Stimulated activated CD8-positive, alpha-beta memory T cell treated with anti-CD3 and anti-CD28 coated beads, Interleukin-12 subunit alpha, Interleukin-12 subunit beta, amount 100 ng/mL, for 4 hours (primary cell): ENCODE measurements around the gene FAM222A.

Experiments
- DNase-seq: peaks from one replicate; pipeline ENCODE4 v3.0.0-alpha.2; 2020; ENCODE audit warnings: low read depth

Gene FAM222A

GRCh38 chr12:109738209-109738608 is 24.6 kb downstream of the FAM222A start:
- no peak for DNase-seq

- DNase-seq: no peak
Observed at GRCh38 chr12:109738878-109739665, 25.4 kb downstream of the FAM222A start.

- no peak for DNase-seq
Observed at GRCh38 chr12:109739747-109740693, 26.4 kb downstream of the FAM222A start.

- no peak for DNase-seq
Observed at GRCh38 chr12:109740694-109741245, 27.1 kb downstream of the FAM222A start.

GRCh38 chr12:109741286-109741969 is 27.8 kb downstream of the FAM222A start:
- no peak for DNase-seq

- DNase-seq: no peak
Observed at GRCh38 chr12:109741970-109742703, 28.5 kb downstream of the FAM222A start.

- no peak for DNase-seq
Observed at GRCh38 chr12:109743076-109743910, 29.7 kb downstream of the FAM222A start.

GRCh38 chr12:109744026-109744425 is 30.4 kb downstream of the FAM222A start:
- DNase-seq: no peak

GRCh38 chr12:109744986-109745942 is 31.6 kb downstream of the FAM222A start:
- no peak for DNase-seq

- no peak for DNase-seq
Observed at GRCh38 chr12:109752117-109753053, 38.8 kb downstream of the FAM222A start.

- no peak for DNase-seq
Observed at GRCh38 chr12:109753054-109753401, 39.4 kb downstream of the FAM222A start.

- no peak for DNase-seq
Observed at GRCh38 chr12:109753959-109754358, 40.3 kb downstream of the FAM222A start.

- DNase-seq: no peak
Observed at GRCh38 chr12:109756457-109756856, 42.8 kb downstream of the FAM222A start.

- DNase-seq: no peak
Observed at GRCh38 chr12:109757671-109758265, 44.1 kb downstream of the FAM222A start.

- DNase-seq: no peak
Observed at GRCh38 chr12:109758426-109759420, 45.1 kb downstream of the FAM222A start.

GRCh38 chr12:109759595-109759994 is 46.0 kb downstream of the FAM222A start:
- DNase-seq: no peak
